Lung (tissue), 12 donors: Measurements from ENCODE around the gene PILRB. TPM values are rescaled to one million over a fixed set of nuclear protein-coding genes. Genes with fewer than 3 reads are reported as not detected.

Source experiments
- ATAC-seq: fragments of 200-7000 bp; cut with Tn5 transposase; one replicate; pipeline ENCODE4 v1.9.1; 2020; ENCODE audit warnings: moderate number of reproducible peaks; ENCODE audit not compliant: insufficient read depth, low FRiP score
- DNase-seq, 3 donors: peaks; one replicate each; pipeline ENCODE4 v3.0.0-alpha.2; 2013 to 2017
- H3K27ac ChIP-seq, 2 donors: one replicate each; pipeline ENCODE4 v1.5.1; 2013; ENCODE audit warnings: mild to moderate bottlenecking in 2 of 2, moderate library complexity in 2 of 2, control low read depth in 1 of 2, inconsistent platforms in 1 of 2, low read depth in 1 of 2, low read length in 1 of 2
- H3K27me3 ChIP-seq, 3 donors: one replicate each; pipeline ENCODE4 v1.5.1; 2013; ENCODE audit warnings: low read length in 2 of 3; ENCODE audit not compliant: control insufficient read depth in 3 of 3, insufficient read depth in 3 of 3
- H3K36me3 ChIP-seq, 4 donors: one replicate each; pipeline ENCODE4 v1.5.1; 2013; ENCODE audit warnings: low read length in 4 of 4, mild to moderate bottlenecking in 1 of 4, moderate library complexity in 1 of 4; ENCODE audit not compliant: control insufficient read depth in 4 of 4, insufficient read depth in 4 of 4
- H3K4me1 ChIP-seq, 5 donors: one replicate each; pipeline ENCODE4 v1.5.1; 2013; ENCODE audit warnings: low read length in 5 of 5, mild to moderate bottlenecking in 2 of 5, moderate library complexity in 1 of 5; ENCODE audit not compliant: control insufficient read depth in 5 of 5, insufficient read depth in 5 of 5
- H3K4me3 ChIP-seq: one replicate; pipeline ENCODE4 v1.5.1; 2013; ENCODE audit warnings: mild to moderate bottlenecking, control low read depth, moderate library complexity
- H3K9ac ChIP-seq, 2 donors: one replicate each; pipeline ENCODE4 v1.5.1; 2013; ENCODE audit warnings: low read length in 2 of 2, control low read depth in 1 of 2; ENCODE audit not compliant: insufficient read depth in 1 of 2
- H3K9me3 ChIP-seq, 4 donors: one replicate each; pipeline ENCODE4 v1.5.1; 2013; ENCODE audit warnings: low read length in 3 of 4, mild to moderate bottlenecking in 1 of 4, moderate library complexity in 1 of 4; ENCODE audit not compliant: control insufficient read depth in 4 of 4, insufficient read depth in 3 of 4
- WGBS, 2 donors: extraction: QIAGEN DNeasy Blood & Tissue Kit; methylation state at CpG; one replicate each; pipeline ENCODE4 v1.1.7; 2013; 5-methylcytosine and 5-hydroxymethylcytosine counted together
- polyA plus RNA-seq, 2 donors: library from polyadenylated mRNA; stranded (reverse); fragments of 200-250 nt; gene quantifications; one replicate each; pipeline ENCODE4 v1.2.1, GENCODE V29; 2013
- total RNA-seq, 2 donors: library from RNA; depleted of rRNA in 1 of 2; stranded (reverse); fragments of >200 nt in 1 of 2; gene quantifications; one replicate each; pipeline ENCODE4 v1.2.1, GENCODE V29; 2014 to 2021
- TF ChIP-seq, protein P1 (sequence below): IDR thresholded peaks from 2 replicates; pipeline ENCODE4 v1.5.1; 2012; ENCODE audit warnings: mild to moderate bottlenecking; ENCODE audit errors: control extremely low read depth, extremely low read depth
- donor health status: control.
- donor health status: control.
- donor health status: Bipolar disorder and iron deficiency.
- donor health status: healthy.
- donor health status: DM: yes; HTN: yes; CAD: no.

The PILRB gene
- total and polyA plus RNA-seq, 4 donors = 22.0 to 50.1 (median 31.2) TPM

GRCh38 chr7:100411101-100411500 is 53.2 kb downstream of the PILRB start:
- ATAC-seq = no peak
- Histone ChIP-seq H3K9me3 (no peaks in the 10 kb centered on the region), H3K4me1 (no peaks in the 10 kb centered on the region), H3K27me3 (no peaks in the 10 kb centered on the region), H3K27ac (no peak overlapping the region), H3K4me3 (no peak overlapping the region), H3K36me3 (no peaks in the 10 kb centered on the region), H3K9ac (no peak overlapping the region)
- WGBS, 2 donors = 81 to 89% methylated on average over 6 of the region's 6 CpGs
- TF ChIP-seq, protein P1, sequence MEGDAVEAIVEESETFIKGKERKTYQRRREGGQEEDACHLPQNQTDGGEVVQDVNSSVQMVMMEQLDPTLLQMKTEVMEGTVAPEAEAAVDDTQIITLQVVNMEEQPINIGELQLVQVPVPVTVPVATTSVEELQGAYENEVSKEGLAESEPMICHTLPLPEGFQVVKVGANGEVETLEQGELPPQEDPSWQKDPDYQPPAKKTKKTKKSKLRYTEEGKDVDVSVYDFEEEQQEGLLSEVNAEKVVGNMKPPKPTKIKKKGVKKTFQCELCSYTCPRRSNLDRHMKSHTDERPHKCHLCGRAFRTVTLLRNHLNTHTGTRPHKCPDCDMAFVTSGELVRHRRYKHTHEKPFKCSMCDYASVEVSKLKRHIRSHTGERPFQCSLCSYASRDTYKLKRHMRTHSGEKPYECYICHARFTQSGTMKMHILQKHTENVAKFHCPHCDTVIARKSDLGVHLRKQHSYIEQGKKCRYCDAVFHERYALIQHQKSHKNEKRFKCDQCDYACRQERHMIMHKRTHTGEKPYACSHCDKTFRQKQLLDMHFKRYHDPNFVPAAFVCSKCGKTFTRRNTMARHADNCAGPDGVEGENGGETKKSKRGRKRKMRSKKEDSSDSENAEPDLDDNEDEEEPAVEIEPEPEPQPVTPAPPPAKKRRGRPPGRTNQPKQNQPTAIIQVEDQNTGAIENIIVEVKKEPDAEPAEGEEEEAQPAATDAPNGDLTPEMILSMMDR = no peak
- DNase-seq = no peak

DNA sequence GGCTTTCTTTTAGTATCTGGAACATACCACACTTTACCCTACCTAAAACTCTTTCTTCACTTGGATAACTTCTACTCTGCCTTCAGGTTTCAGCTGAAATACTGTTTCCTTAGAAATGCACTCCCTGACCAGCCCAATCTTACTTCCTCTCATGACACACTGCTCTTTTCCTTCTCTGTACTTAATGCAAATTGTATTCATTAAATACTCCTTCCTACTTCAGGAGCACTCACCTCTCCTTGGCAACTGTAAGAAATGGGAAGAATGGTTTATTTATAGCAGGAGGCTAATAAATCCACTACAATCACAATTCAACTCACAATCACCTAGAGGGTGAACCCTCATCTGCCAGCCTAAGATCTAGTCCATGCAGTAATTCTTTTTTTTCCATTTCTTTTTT is 55.4 kb downstream of the PILRB start:
- Histone ChIP-seq H3K9me3 (no peaks in the 10 kb centered on the region), H3K4me1 (no peaks in the 10 kb centered on the region), H3K27ac (no peak overlapping the region), H3K9ac (no peak overlapping the region), H3K4me3 (no peak overlapping the region), H3K36me3 (no peaks in the 10 kb centered on the region), H3K27me3 (no peaks in the 10 kb centered on the region)
- no peak for DNase-seq
- TF ChIP-seq, protein P1 = no peak
- ATAC-seq = no peak

DNA sequence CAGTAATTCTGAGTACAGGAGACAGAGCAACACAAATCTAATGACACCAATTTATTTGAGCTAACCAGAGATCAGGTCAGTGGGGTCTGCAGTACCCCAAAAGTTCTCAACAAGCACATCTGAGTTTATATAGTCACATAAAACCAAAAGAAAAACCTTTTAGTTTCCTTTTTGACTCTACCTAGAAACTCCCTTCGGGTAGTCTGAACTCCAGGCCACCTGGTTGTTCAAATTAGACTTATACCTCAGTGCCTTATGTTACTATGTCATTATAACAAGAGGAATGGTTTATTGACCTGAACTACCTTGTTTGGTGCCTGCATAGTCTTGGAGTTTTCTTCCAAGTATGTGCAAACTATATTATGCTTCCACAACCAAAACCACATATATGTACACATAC is 56.0 kb downstream of the PILRB start:
- no peak for DNase-seq
- no peak for ATAC-seq
- Histone ChIP-seq H3K4me1 (no peaks in the 10 kb centered on the region), H3K9me3 (no peaks in the 10 kb centered on the region), H3K27ac (no peak overlapping the region), H3K36me3 (no peaks in the 10 kb centered on the region), H3K27me3 (no peaks in the 10 kb centered on the region), H3K4me3 (no peak overlapping the region), H3K9ac (no peak overlapping the region)
- 82 to 93% methylated on average over 1 of the region's 1 CpG for WGBS, 2 donors
- TF ChIP-seq, protein P1 = no peak

- Histone ChIP-seq H3K4me3 (no peak overlapping the region), H3K27me3 (no peaks in the 10 kb centered on the region), H3K27ac (no peak overlapping the region), H3K9me3 (no peaks in the 10 kb centered on the region), H3K9ac (no peak overlapping the region), H3K36me3 (no peaks in the 10 kb centered on the region), H3K4me1 (no peaks in the 10 kb centered on the region)
- TF ChIP-seq, protein P1 = no peak
- 93 to 97% methylated on average over 5 of the region's 5 CpGs for WGBS, 2 donors
- no peak for ATAC-seq
- no peak for DNase-seq
These were observed 57.5 kb downstream of the PILRB start for GRCh38 chr7:100415448-100415847.
